Subcutaneous adipose tissue (tissue), 4 donors: Measurements from ENCODE around the gene GAB3. TPM values are rescaled to one million over a fixed set of nuclear protein-coding genes. Genes with fewer than 3 reads are reported as not detected.
"Not testable (repeated sequence)": the region's sequence is repeated elsewhere in the genome, so short reads cannot be mapped to it uniquely, and the experiment has no call there.

Experiments
- CTCF ChIP-seq: fragments of 450-650 bp; IDR thresholded peaks from one replicate; pipeline ENCODE4 v1.5.1; 2016; ENCODE audit warnings: low read depth, mild to moderate bottlenecking, control low read depth, antibody characterized with exemption, moderate library complexity
- total RNA-seq, 4 donors: library from RNA; depleted of rRNA; stranded (reverse); fragments of >200 nt; gene quantifications; one replicate each; pipeline ENCODE4 v1.1.0, GENCODE V29; 2016

Gene GAB3
- total RNA-seq, 4 donors from 2014 or later, result 8.6 to 18.9 (median 13.0) TPM

- no peak for TF ChIP-seq CTCF
These were observed 93.6 kb downstream of the GAB3 start for GRCh38 chrX:154657226-154657805.

- TF ChIP-seq CTCF, result no peak
These were observed 95.1 kb downstream of the GAB3 start for GRCh38 chrX:154655786-154656185.

GRCh38 chrX:154655346-154655745 lies 95.5 kb downstream of the GAB3 start:
- no peak for TF ChIP-seq CTCF

GRCh38 chrX:154654925-154655324 lies 96.0 kb downstream of the GAB3 start:
- TF ChIP-seq CTCF, result no peak

GRCh38 chrX:154654372-154654771 lies 96.5 kb downstream of the GAB3 start:
- no peak for TF ChIP-seq CTCF

- not testable (repeated sequence) for TF ChIP-seq CTCF
These were observed 97.5 kb downstream of the GAB3 start, which contains the start of gene CTAG2 for GRCh38 chrX:154653413-154653812. Gene CTAG2 (minus strand): TSS chrX:154653579. CDS start chrX:154653515, 64 bp downstream.

- no peak for TF ChIP-seq CTCF
These were observed 97.9 kb downstream of the GAB3 start for GRCh38 chrX:154653048-154653401.
